Right lobe of liver (tissue), 6 donors: ENCODE measurements around the gene HEY2. TPM values are rescaled to one million over a fixed set of nuclear protein-coding genes. Genes with fewer than 3 reads are reported as not detected.

Experiments
- ATAC-seq, 4 donors: fragments of 200-7000 bp; cut with Tn5 transposase; one replicate each; pipeline ENCODE4 v1.9.1; 2020; ENCODE audit warnings: mild to moderate bottlenecking in 4 of 4, moderate library complexity in 4 of 4
- DNase-seq, 3 donors: peaks; one replicate each; pipeline ENCODE4 v3.0.0-alpha.2; 2020
- H3K27ac ChIP-seq, 3 donors: fragments of 200-600 bp; one replicate each; pipeline ENCODE4 v1.8.0; 2022
- H3K27me3 ChIP-seq, 2 donors: fragments of 200-600 bp; one replicate each; pipeline ENCODE4 v1.8.0; 2022
- H3K36me3 ChIP-seq, 4 donors: fragments of 200-600 bp; sonication (generic) in 1 of 4; one replicate each; pipeline versions ENCODE4 v1.5.1 to v1.8.0; 2017 to 2022; ENCODE audit warnings: control low read depth in 1 of 4
- H3K4me1 ChIP-seq, 4 donors: fragments of 200-600 bp; sonication (generic) in 1 of 4; one replicate each; pipeline versions ENCODE4 v1.5.1 to v1.8.0; 2017 to 2022; ENCODE audit warnings: control low read depth in 1 of 4
- H3K4me3 ChIP-seq, 3 donors: fragments of 200-600 bp; one replicate each; pipeline ENCODE4 v1.8.0; 2022
- H3K9me3 ChIP-seq, 4 donors: fragments of 200-600 bp; sonication (generic) in 1 of 4; one replicate each; pipeline versions ENCODE4 v1.5.1 to v1.8.0; 2017 to 2022; ENCODE audit warnings: control low read depth in 1 of 4
- POLR2A ChIP-seq: fragments of 450-650 bp; IDR thresholded peaks from one replicate; pipeline ENCODE4 v1.6.1; 2017; ENCODE audit warnings: antibody characterized with exemption, mild to moderate bottlenecking
- WGBS: methylation state at CpG from one replicate; pipeline ENCODE4 v1.1.6; 2018; ENCODE audit warnings: low coverage, low lambda C conversion rate; ENCODE audit not compliant: insufficient coverage; ENCODE audit errors: missing lambda C conversion rate; 5-methylcytosine and 5-hydroxymethylcytosine counted together
- intact Hi-C, 2 donors: fragments of 100-400 bp; cut with DNase I; formaldehyde crosslinking; loops; one replicate each; pipeline versions ENCODE4 v1.11.2 to v1.14.1; 2022
- total RNA-seq, 6 experiments: library from RNA; depleted of rRNA in 2 of 6; stranded (reverse); fragments of >200 nt in 2 of 6; fragmentation: NEBNext Ultra II Directional in 3 of 6; extraction: Animal tissue kit (Norgen Biotek cat#: 25700) in 3 of 6; gene quantifications; one replicate each; pipeline versions ENCODE4 v1.1.0 to v1.2.4, GENCODE V29; 2016 to 2023
- TF ChIP-seq, protein P1 (sequence below), 4 donors: fragments of 200-600 bp in 3 of 4; fragments of 450-650 bp in 1 of 4; IDR thresholded peaks; one replicate each; pipeline versions ENCODE4 v1.5.1 to v1.8.0; 2016 to 2022; ENCODE audit warnings: antibody characterized with exemption in 4 of 4, mild to moderate bottlenecking in 2 of 4
- donor health status: DM: no; HTN: yes; CAD: no.
- donor health status: DM: no; HTN: no; CAD: no.
- donor health status: DM: no; HTN: no; CAD: no.
- donor health status: DM: no; HTN: yes; CAD: no.
- donor health status: DM: no; HTN: yes; CAD: no.

Gene HEY2
- total RNA-seq, 6 experiments from 2014 or later: 0.74 to 2.6 (median 1.6) TPM

DNA sequence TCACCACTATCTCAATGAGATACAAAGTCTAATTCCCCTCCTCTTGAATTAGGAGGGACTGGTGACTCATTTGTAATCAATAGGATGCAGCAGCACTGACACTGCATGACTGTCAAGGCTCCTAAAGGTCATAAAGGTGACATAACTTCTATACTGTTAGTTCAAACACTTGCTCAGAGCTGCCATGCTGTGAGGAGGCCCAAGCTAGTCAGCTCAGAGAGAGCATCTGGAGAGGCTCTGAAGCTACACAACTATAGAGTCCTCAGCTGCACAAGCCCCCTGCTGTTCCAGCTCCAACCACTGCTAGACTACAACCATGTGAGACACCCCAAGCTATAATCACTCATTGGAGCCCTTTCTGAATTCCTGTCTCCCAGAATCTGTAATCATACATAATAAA lies 17.0 kb upstream of the HEY2 start:
- Histone ChIP-seq H3K4me3 (no peak overlapping the region), H3K36me3 (no peaks in the 10 kb centered on the region), H3K4me1 (no peaks in the 10 kb centered on the region), H3K9me3 (no peaks in the 10 kb centered on the region), H3K27ac (no peak overlapping the region), H3K27me3 (no peaks in the 10 kb centered on the region)
- DNase-seq (no peak), ATAC-seq (no peak)
- intact Hi-C loops: no loop called here
- TF ChIP-seq, protein P1, sequence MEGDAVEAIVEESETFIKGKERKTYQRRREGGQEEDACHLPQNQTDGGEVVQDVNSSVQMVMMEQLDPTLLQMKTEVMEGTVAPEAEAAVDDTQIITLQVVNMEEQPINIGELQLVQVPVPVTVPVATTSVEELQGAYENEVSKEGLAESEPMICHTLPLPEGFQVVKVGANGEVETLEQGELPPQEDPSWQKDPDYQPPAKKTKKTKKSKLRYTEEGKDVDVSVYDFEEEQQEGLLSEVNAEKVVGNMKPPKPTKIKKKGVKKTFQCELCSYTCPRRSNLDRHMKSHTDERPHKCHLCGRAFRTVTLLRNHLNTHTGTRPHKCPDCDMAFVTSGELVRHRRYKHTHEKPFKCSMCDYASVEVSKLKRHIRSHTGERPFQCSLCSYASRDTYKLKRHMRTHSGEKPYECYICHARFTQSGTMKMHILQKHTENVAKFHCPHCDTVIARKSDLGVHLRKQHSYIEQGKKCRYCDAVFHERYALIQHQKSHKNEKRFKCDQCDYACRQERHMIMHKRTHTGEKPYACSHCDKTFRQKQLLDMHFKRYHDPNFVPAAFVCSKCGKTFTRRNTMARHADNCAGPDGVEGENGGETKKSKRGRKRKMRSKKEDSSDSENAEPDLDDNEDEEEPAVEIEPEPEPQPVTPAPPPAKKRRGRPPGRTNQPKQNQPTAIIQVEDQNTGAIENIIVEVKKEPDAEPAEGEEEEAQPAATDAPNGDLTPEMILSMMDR (IDR thresholded peaks at IDR 0.05): no peak
- no peak for TF ChIP-seq POLR2A

DNA sequence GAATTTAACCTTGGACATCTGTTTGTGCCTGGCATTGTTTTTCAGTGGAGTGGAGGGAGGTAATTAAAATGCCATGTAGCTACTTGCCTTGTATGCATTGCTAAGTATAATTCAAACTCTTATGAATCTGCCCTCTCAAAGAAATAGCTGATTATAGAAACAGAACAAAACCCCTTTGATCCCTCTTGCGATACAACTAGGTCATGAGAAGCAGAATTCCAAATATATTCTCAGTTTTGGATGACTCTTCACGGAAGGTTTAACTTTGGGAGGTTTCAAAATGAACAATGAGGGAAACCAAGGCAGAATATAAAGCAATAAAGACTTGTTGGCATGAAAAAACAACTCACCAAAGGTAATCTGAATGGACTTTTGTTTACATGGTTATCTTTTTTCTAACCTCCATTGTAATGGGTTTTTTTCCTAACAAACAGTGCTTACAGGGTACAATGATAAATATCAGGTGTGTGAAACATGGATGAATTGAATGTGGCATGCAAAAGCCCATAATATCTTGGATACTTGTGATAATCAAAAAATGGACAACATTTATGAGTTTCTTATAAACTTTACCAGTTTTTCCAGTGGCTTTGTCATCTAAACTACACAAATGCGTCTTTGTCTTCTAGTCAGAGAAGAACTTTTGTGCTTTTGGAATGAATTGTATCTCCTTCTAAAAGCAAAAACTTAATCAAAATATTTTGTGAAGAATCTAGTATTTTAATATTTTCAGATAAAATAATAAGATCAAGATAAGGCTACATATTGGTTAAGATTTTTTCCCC lies 15.7 kb upstream of the HEY2 start:
- no peak for ATAC-seq
- Histone ChIP-seq H3K27me3 (no peaks in the 10 kb centered on the region), H3K4me3 (no peak overlapping the region), H3K36me3 (no peaks in the 10 kb centered on the region), H3K4me1 (no peaks in the 10 kb centered on the region), H3K27ac (no peak overlapping the region), H3K9me3 (no peaks in the 10 kb centered on the region)
- WGBS: 93% methylated on average over 3 of the region's 3 CpGs
- TF ChIP-seq, protein P1 (IDR thresholded peaks at IDR 0.05): no peak
- TF ChIP-seq POLR2A: no peak
- intact Hi-C loops: no loop called here
- DNase-seq: no peak

DNA sequence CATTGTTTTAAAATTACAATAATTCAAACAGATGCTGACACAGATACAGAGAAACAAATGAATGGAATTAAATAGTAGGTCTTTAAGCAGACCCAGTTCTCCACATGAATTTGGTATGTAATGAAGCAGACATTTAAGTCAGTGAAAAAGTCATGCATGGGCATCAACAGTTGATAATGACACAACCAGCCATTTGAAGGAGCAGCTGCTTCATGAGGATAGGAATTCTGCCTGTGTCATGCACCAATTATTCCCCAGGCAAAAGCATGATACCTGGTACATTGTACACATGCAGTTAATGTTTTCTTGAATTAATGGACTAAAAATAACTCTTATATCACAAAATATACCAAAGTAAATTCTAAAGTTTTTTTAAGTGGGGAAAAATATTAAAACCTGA lies 11.2 kb upstream of the HEY2 start:
- H3K27me3 ChIP-seq: no peaks in the 10 kb centered on the region
- H3K9me3 ChIP-seq: no peaks in the 10 kb centered on the region
- DNase-seq (no peak), ATAC-seq (no peak)
- peaks cover 0 to 7% (median 3%) of the 10 kb centered on the region in 4 donors for H3K4me1 ChIP-seq
- no peak for TF ChIP-seq POLR2A
- intact Hi-C loops: no loop called here
- no peak overlapping the region for H3K27ac ChIP-seq
- H3K4me3 ChIP-seq: no peak overlapping the region
- no peaks in the 10 kb centered on the region for H3K36me3 ChIP-seq

DNA sequence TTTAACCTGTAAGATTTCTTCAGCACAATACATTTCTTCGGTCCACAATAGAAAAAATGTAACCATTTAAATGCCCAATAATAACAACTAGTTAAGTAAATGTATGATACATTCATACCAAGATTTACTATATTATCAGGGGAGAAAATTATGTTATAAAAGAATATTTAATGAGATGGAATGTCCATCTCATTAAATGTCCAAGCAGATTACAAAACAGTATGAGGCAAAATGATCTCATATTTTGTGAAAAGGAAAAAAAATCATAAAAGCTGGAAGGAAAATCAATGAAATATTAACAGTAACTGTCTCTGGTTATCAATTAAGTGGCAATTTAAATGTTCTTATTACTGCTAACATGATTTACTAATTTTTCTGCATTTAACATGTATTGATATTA lies 10.1 kb upstream of the HEY2 start:
- H3K9me3 ChIP-seq: no peaks in the 10 kb centered on the region
- no peak overlapping the region for H3K4me3 ChIP-seq
- no peaks in the 10 kb centered on the region for H3K27me3 ChIP-seq
- DNase-seq (no peak), ATAC-seq (no peak)
- no peaks in the 10 kb centered on the region for H3K36me3 ChIP-seq
- peaks cover 0 to 7% (median 3%) of the 10 kb centered on the region in 4 donors for H3K4me1 ChIP-seq
- intact Hi-C loops: no loop called here
- no peak overlapping the region for H3K27ac ChIP-seq
- WGBS: 88% methylated on average over 1 of the region's 1 CpG
- TF ChIP-seq, protein P1 (IDR thresholded peaks at IDR 0.05): no peak
- no peak for TF ChIP-seq POLR2A

DNA sequence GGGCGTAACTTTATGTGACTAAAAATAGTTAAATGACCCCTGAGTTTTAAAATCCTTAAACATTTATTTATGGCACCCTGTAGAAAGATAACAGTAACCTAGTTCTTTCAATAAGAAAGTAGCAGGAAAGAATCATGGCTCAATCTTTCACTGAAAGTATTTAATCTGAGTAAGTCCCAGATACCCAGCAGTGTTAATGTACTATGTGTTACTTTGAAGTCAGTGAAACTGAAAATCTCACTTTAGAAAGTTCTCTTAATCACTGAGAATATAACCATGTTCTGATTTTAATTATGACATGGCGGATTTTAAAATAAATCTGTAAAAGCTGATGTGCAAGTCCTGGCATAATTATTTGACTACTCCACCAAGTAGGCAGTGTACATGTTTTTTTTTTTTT lies 8.1 kb upstream of the HEY2 start:
- Histone ChIP-seq H3K27me3 (no peaks in the 10 kb centered on the region), H3K9me3 (no peaks in the 10 kb centered on the region), H3K27ac (no peak overlapping the region), H3K36me3 (no peaks in the 10 kb centered on the region), H3K4me1 (peaks cover 0 to 18% (median 3%) of the 10 kb centered on the region in 4 donors), H3K4me3 (no peak overlapping the region)
- DNase-seq (no peak), ATAC-seq (no peak)
- intact Hi-C loops: no loop called here
- TF ChIP-seq, protein P1 (IDR thresholded peaks at IDR 0.05): no peak
- TF ChIP-seq POLR2A: no peak
- 91% methylated on average over 2 of the region's 2 CpGs for WGBS
